PFSK-1 (cell line): ENCODE measurements around the gene LDLR.
A peak's percentile ranks its signal among the peaks of the same experiment; 100 is the strongest.

Experiments
- FOXP2 ChIP-seq: optimal IDR thresholded peaks from 2 replicates; pipeline ENCODE3; 2011; ENCODE audit warnings: borderline replicate concordance, control low read depth, inconsistent platforms; ENCODE audit not compliant: insufficient read depth; ENCODE audit errors: extremely low read length, extremely low read depth
- POLR2AphosphoS5 ChIP-seq: IDR thresholded peaks from 2 replicates; pipeline ENCODE4 v1.6.1; 2012; ENCODE audit warnings: low read depth, mild to moderate bottlenecking, control low read depth, low read length, moderate library complexity
- REST ChIP-seq, 2 experiments: IDR thresholded peaks; 2 replicates each; pipeline versions ENCODE4 v1.6.1 to v1.8.0; 2011 to 2012; ENCODE audit warnings: low read depth in 2 of 2, low read length in 2 of 2, control low read depth in 1 of 2, inconsistent platforms in 1 of 2, mild to moderate bottlenecking in 1 of 2, moderate library complexity in 1 of 2; ENCODE audit not compliant: insufficient read depth in 1 of 2
- SIN3A ChIP-seq: IDR thresholded peaks from 2 replicates; pipeline ENCODE4 v1.6.1; 2012; ENCODE audit warnings: mild to moderate bottlenecking, low read length, moderate library complexity, borderline replicate concordance; ENCODE audit not compliant: insufficient read depth
- TAF1 ChIP-seq: IDR thresholded peaks from 2 replicates; pipeline ENCODE4 v1.6.1; 2012; ENCODE audit warnings: low read length, control low read depth, borderline replicate concordance; ENCODE audit not compliant: insufficient read depth

The LDLR gene

GRCh38 chr19:11141937-11142527, 52.8 kb downstream of the LDLR start:
- TF ChIP-seq POLR2AphosphoS5: no peak
- TF ChIP-seq TAF1: no peak
- TF ChIP-seq FOXP2: no peak
- TF ChIP-seq REST (IDR thresholded peaks at IDR 0.05; ENCODE audit: insufficient read depth in 1 of 2, low read depth in 2 of 2, low read length in 2 of 2): no peak
- no peak for TF ChIP-seq SIN3A

GRCh38 chr19:11142528-11143171, 53.4 kb downstream of the LDLR start:
- TF ChIP-seq SIN3A (no peak; the same call in 1 of the 2 replicates), FOXP2 (peak; percentile 38), POLR2AphosphoS5 (peak; percentile 13; the same call in 1 of the 2 replicates)

GRCh38 chr19:11145536-11145924, 56.3 kb downstream of the LDLR start:
- TF ChIP-seq REST (IDR thresholded peaks at IDR 0.05; ENCODE audit: insufficient read depth in 1 of 2, low read depth in 2 of 2, low read length in 2 of 2): no peak
- TF ChIP-seq TAF1: no peak
- TF ChIP-seq POLR2AphosphoS5: no peak
- no peak for TF ChIP-seq SIN3A
- TF ChIP-seq FOXP2: no peak

- TF ChIP-seq POLR2AphosphoS5 (no peak), REST (IDR thresholded peaks at IDR 0.05; ENCODE audit: insufficient read depth in 1 of 2, low read depth in 2 of 2, low read length in 2 of 2) (no peak), FOXP2 (no peak), SIN3A (no peak), TAF1 (no peak)
These were observed 58.7 kb downstream of the LDLR start for GRCh38 chr19:11148001-11148400.

- TF ChIP-seq SIN3A (no peak), FOXP2 (no peak), REST (IDR thresholded peaks at IDR 0.05; ENCODE audit: insufficient read depth in 1 of 2, low read depth in 2 of 2, low read length in 2 of 2) (no peak), TAF1 (no peak), POLR2AphosphoS5 (no peak)
These were observed 61.9 kb downstream of the LDLR start for GRCh38 chr19:11151181-11151580.
